WTC11 (cell line): ENCODE data around the gene ITGA3. TPM values are rescaled to one million over a fixed set of nuclear protein-coding genes. Genes with fewer than 3 reads are reported as not detected.

ENCODE experiments used
- ATAC-seq: fragments of 200-7000 bp; cut with Tn5 transposase; 2 replicates; pipeline ENCODE4 v1.10.0; 2021; ENCODE audit warnings: mild to moderate bottlenecking, moderate library complexity
- CTCF ChIA-PET: fragments of 300-600 bp; sonication (Branson Sonifier 250); formaldehyde crosslinking; loops from one replicate; lab custom pipeline; 2021; ENCODE audit warnings: antibody characterized with exemption; lab: Charles Lee
- POLR2A ChIA-PET: fragments of 350-600 bp; sonication (Branson Sonifier 250); formaldehyde crosslinking; loops from one replicate; lab custom pipeline; 2021; ENCODE audit warnings: antibody characterized with exemption; lab: Charles Lee
- DNase-seq: peaks from one replicate; pipeline ENCODE4 v3.0.0; 2021; ENCODE audit warnings: low spot score
- H3K27ac Mint-ChIP-seq: 2 replicates; pipeline ENCODE4 v1.8.0; 2021; ENCODE audit warnings: mixed read lengths
- H3K27me3 Mint-ChIP-seq: 2 replicates; pipeline ENCODE4 v1.8.0; 2021; ENCODE audit warnings: low read depth, mild to moderate bottlenecking, moderate library complexity, mixed read lengths
- H3K36me3 Mint-ChIP-seq: 2 replicates; pipeline ENCODE4 v1.8.0; 2021; ENCODE audit warnings: mixed read lengths
- H3K4me1 Mint-ChIP-seq: 2 replicates; pipeline ENCODE4 v1.8.0; 2022; ENCODE audit warnings: mixed read lengths
- H3K4me3 Mint-ChIP-seq: 2 replicates; pipeline ENCODE4 v1.8.0; 2021; ENCODE audit warnings: mild to moderate bottlenecking, moderate library complexity, mixed read lengths
- H3K9me3 Mint-ChIP-seq: 2 replicates; pipeline ENCODE4 v1.8.0; 2021; ENCODE audit warnings: mixed read lengths
- AR ChIP-seq: fragments of 250-450 bp; sonication (Bioruptor Pico); IDR thresholded peaks from 2 replicates; pipeline ENCODE4 v1.9.0; 2021; ENCODE audit warnings: mild to moderate bottlenecking
- ATF1 ChIP-seq: sonication (generic); formaldehyde crosslinking; IDR thresholded peaks from 2 replicates; pipeline ENCODE4 v1.8.1; 2023; ENCODE audit warnings: mild to moderate bottlenecking, moderate library complexity, missing genetic modification reagents
- ATF6 ChIP-seq: sonication (generic); formaldehyde crosslinking; IDR thresholded peaks from 2 replicates; pipeline ENCODE4 v1.8.1; 2023; ENCODE audit warnings: mild to moderate bottlenecking, missing genetic modification reagents
- CBFB ChIP-seq: sonication (generic); formaldehyde crosslinking; IDR thresholded peaks from 2 replicates; pipeline ENCODE4 v1.8.1; 2022; ENCODE audit warnings: mild to moderate bottlenecking, low read depth, missing genetic modification reagents
- CDX4 ChIP-seq: fragments of 250-450 bp; sonication (Bioruptor Pico); IDR thresholded peaks from 2 replicates; pipeline ENCODE4 v1.9.0; 2021; ENCODE audit warnings: moderate library complexity, mild to moderate bottlenecking, inconsistent platforms, borderline replicate concordance
- ETV6 ChIP-seq: sonication (generic); formaldehyde crosslinking; IDR thresholded peaks from 2 replicates; pipeline ENCODE4 v1.8.1; 2022; ENCODE audit warnings: mild to moderate bottlenecking, missing genetic modification reagents
- NFATC4 ChIP-seq: fragments of 250-450 bp; sonication (Bioruptor Pico); IDR thresholded peaks from 2 replicates; pipeline ENCODE4 v1.9.0; 2021; ENCODE audit warnings: mild to moderate bottlenecking
- NFYB ChIP-seq: sonication (generic); formaldehyde crosslinking; conservative IDR thresholded peaks from 2 replicates; pipeline ENCODE4 v1.8.0; 2022; ENCODE audit warnings: low read depth, missing genetic modification reagents
- NR1H2 ChIP-seq: sonication (generic); formaldehyde crosslinking; IDR thresholded peaks from 2 replicates; pipeline ENCODE4 v1.9.0; 2021; ENCODE audit warnings: mild to moderate bottlenecking, moderate library complexity, missing genetic modification reagents
- NR3C1 ChIP-seq: sonication (generic); formaldehyde crosslinking; conservative IDR thresholded peaks from 2 replicates; pipeline ENCODE4 v1.8.1; 2023; ENCODE audit warnings: low read depth, mild to moderate bottlenecking, missing genetic modification reagents
- SMAD3 ChIP-seq: sonication (generic); formaldehyde crosslinking; IDR thresholded peaks from 2 replicates; pipeline ENCODE4 v1.8.0; 2022; ENCODE audit warnings: missing genetic modification reagents, mild to moderate bottlenecking, borderline replicate concordance
- TCF7 ChIP-seq: sonication (generic); formaldehyde crosslinking; IDR thresholded peaks from 2 replicates; pipeline ENCODE4 v1.8.0; 2022; ENCODE audit warnings: mild to moderate bottlenecking, low read depth, missing genetic modification reagents, moderate library complexity
- TEAD4 ChIP-seq: sonication (generic); formaldehyde crosslinking; IDR thresholded peaks from 2 replicates; pipeline ENCODE4 v1.8.0; 2022; ENCODE audit warnings: mild to moderate bottlenecking, missing genetic modification reagents
- total RNA-seq: library from RNA; stranded (reverse); gene quantifications from 3 replicates; pipeline ENCODE4 v1.2.3, GENCODE V29; 2021
- TF ChIP-seq, protein P1 (sequence below): fragments of 200-600 bp; IDR thresholded peaks from 2 replicates; pipeline ENCODE4 v1.8.0; 2022; ENCODE audit warnings: antibody characterized with exemption
- TF ChIP-seq, protein P2 (sequence below): fragments of 250-450 bp; sonication (Bioruptor Pico); conservative IDR thresholded peaks from 2 replicates; pipeline ENCODE4 v1.9.0; 2021; ENCODE audit warnings: mild to moderate bottlenecking
- TF ChIP-seq, protein P3 (sequence below): sonication (generic); formaldehyde crosslinking; IDR thresholded peaks from 2 replicates; pipeline ENCODE4 v1.8.0; 2023; ENCODE audit warnings: missing genetic modification reagents, mild to moderate bottlenecking, borderline replicate concordance

ITGA3 gene
- total RNA-seq, 1 experiment from 2014 or later: 35.3 TPM

GRCh38 chr17:50132104-50132794 is 76.3 kb downstream of the ITGA3 start (continued):
- TF ChIP-seq CDX4 (CRISPR knock-in tag) (no peak), TCF7 (CRISPR knock-in tag) (no peak), NR1H2 (CRISPR knock-in tag) (no peak), CBFB (CRISPR knock-in tag) (no peak), NFYB (CRISPR knock-in tag) (no peak), ATF6 (CRISPR knock-in tag) (no peak)

GRCh38 chr17:50133028-50133768 is 77.3 kb downstream of the ITGA3 start:
- DNase-seq (no peak), ATAC-seq (peak; percentile 14)
- TF ChIP-seq AR (CRISPR knock-in tag): no peak
- TF ChIP-seq SMAD3 (CRISPR knock-in tag): 0 out of 2 replicates have a peak, but pooled peaks have one; percentile 27
- no peaks in the 10 kb centered on the region for H3K9me3 Mint-ChIP-seq
- no peak overlapping the region for H3K4me3 Mint-ChIP-seq
- peaks cover 8% of the 10 kb centered on the region for H3K36me3 Mint-ChIP-seq
- ChIA-PET POLR2A (no interaction called here), CTCF (interaction anchor here (0.6 to 2.0 kb wide), 11 partner anchors 10 to 229 kb away, joined by 3 to 10 read pairs (median 4); partner anchors contain the start of genes COL1A1 and PDK2)
- H3K4me1 Mint-ChIP-seq: peaks cover 39% of the 10 kb centered on the region
- H3K27ac Mint-ChIP-seq: no peak overlapping the region
- H3K27me3 Mint-ChIP-seq: peaks cover 23% of the 10 kb centered on the region

DNA sequence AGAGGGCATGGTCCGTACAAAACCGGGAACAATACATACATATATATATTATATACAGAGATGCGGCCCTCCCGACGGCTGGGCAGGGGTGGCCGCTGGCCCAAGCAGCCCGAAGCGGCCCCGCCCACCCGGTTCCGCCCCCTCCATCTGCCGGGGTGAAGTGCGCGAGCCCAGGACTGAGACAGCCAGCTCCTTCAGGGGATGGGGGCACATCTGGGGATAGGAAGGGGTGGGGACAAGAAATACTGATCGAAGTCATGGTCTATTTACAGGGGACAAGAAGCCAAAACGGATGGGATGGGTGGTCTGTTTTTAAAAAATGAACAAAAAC is 77.8 kb downstream of the ITGA3 start:
- TF ChIP-seq, protein P1, sequence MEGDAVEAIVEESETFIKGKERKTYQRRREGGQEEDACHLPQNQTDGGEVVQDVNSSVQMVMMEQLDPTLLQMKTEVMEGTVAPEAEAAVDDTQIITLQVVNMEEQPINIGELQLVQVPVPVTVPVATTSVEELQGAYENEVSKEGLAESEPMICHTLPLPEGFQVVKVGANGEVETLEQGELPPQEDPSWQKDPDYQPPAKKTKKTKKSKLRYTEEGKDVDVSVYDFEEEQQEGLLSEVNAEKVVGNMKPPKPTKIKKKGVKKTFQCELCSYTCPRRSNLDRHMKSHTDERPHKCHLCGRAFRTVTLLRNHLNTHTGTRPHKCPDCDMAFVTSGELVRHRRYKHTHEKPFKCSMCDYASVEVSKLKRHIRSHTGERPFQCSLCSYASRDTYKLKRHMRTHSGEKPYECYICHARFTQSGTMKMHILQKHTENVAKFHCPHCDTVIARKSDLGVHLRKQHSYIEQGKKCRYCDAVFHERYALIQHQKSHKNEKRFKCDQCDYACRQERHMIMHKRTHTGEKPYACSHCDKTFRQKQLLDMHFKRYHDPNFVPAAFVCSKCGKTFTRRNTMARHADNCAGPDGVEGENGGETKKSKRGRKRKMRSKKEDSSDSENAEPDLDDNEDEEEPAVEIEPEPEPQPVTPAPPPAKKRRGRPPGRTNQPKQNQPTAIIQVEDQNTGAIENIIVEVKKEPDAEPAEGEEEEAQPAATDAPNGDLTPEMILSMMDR: no peak
- TF ChIP-seq, protein P2, sequence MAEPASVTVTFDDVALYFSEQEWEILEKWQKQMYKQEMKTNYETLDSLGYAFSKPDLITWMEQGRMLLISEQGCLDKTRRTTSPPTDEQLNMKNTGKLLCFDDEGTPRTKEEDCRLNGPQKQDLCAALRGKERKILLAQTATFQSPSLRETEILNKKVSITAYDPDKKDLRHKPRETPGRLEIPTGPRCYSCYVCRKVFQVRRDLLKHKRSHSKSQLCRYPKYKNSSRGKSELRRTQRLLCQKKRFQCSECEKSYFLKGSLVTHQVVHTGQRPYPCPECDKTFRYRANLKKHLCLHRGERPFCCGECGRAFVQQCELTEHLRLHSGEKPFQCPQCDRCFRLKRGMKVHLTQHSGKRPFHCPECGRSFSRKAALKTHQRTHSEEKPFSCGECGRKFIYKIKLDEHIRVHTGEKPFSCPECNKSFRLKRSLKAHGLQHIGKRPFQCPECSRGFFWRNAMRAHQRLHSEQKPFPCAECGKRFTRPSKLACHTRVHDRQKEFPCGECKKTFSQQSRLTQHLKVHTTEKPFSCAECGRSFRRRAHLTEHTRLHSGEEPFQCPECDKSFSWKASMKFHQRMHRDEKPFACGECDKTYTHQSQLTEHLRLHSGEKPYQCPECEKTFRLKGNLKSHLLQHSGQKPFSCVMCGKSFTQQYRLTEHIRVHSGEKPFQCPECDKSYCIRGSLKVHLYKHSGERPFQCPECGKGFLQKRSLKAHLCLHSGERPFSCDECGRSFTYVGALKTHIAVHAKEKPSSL (CRISPR knock-in tag): no peak
- TF ChIP-seq NR3C1 (CRISPR knock-in tag) (no peak), ETV6 (CRISPR knock-in tag) (no peak), NFATC4 (no peak), ATF1 (CRISPR knock-in tag) (no peak), TEAD4 (CRISPR knock-in tag) (no peak)
- TF ChIP-seq, protein P3, sequence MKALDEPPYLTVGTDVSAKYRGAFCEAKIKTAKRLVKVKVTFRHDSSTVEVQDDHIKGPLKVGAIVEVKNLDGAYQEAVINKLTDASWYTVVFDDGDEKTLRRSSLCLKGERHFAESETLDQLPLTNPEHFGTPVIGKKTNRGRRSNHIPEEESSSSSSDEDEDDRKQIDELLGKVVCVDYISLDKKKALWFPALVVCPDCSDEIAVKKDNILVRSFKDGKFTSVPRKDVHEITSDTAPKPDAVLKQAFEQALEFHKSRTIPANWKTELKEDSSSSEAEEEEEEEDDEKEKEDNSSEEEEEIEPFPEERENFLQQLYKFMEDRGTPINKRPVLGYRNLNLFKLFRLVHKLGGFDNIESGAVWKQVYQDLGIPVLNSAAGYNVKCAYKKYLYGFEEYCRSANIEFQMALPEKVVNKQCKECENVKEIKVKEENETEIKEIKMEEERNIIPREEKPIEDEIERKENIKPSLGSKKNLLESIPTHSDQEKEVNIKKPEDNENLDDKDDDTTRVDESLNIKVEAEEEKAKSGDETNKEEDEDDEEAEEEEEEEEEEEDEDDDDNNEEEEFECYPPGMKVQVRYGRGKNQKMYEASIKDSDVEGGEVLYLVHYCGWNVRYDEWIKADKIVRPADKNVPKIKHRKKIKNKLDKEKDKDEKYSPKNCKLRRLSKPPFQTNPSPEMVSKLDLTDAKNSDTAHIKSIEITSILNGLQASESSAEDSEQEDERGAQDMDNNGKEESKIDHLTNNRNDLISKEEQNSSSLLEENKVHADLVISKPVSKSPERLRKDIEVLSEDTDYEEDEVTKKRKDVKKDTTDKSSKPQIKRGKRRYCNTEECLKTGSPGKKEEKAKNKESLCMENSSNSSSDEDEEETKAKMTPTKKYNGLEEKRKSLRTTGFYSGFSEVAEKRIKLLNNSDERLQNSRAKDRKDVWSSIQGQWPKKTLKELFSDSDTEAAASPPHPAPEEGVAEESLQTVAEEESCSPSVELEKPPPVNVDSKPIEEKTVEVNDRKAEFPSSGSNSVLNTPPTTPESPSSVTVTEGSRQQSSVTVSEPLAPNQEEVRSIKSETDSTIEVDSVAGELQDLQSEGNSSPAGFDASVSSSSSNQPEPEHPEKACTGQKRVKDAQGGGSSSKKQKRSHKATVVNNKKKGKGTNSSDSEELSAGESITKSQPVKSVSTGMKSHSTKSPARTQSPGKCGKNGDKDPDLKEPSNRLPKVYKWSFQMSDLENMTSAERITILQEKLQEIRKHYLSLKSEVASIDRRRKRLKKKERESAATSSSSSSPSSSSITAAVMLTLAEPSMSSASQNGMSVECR: no peak
- TF ChIP-seq, all 79 proteins: peak for 0
- Mint-ChIP-seq H3K27ac (no peak overlapping the region), H3K36me3 (peaks cover 13% of the 10 kb centered on the region), H3K27me3 (peaks cover 21% of the 10 kb centered on the region), H3K4me3 (no peak overlapping the region; the same call in 1 of the 2 replicates), H3K9me3 (no peaks in the 10 kb centered on the region), H3K4me1 (peaks cover 34% of the 10 kb centered on the region)
- DNase-seq (no peak), ATAC-seq (no peak)
- POLR2A ChIA-PET: no interaction called here
- CTCF ChIA-PET: interaction anchor here (0.6 to 1.9 kb wide), 8 partner anchors 10 to 229 kb away, joined by 3 to 10 read pairs (median 4); partner anchors contain the start of gene COL1A1
